GM21526 (cell line): ENCODE data around the gene PTPRE.
A peak's percentile ranks its signal among the peaks of the same experiment; 100 is the strongest.

ENCODE experiments used
- ATAC-seq: cut with Tn5 transposase; IDR thresholded peaks from one replicate; pipeline ENCODE4 v1.9.1; 2021; ENCODE audit warnings: moderate library complexity; ENCODE audit not compliant: unreplicated experiment, low FRiP score

PTPRE gene

DNA sequence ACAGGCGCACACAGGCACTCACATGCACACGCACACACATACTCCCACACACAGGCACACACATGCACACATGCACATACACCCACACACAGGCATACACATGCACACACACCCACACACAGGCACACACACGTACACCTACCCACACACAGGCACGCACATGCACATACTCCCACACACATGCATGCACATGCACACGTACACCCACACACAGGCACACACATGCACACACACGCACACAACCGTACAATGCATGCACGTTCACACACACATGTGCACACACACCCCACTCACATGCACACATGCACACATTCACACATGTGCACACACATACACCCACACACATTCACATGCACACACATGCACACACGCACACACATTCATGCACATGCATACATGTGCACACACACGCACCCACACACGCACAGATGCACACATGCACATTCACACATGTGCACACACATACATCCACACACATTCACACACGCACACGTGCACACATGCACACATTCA lies 160.0 kb downstream of the PTPRE start:
- ATAC-seq, result no peak

DNA sequence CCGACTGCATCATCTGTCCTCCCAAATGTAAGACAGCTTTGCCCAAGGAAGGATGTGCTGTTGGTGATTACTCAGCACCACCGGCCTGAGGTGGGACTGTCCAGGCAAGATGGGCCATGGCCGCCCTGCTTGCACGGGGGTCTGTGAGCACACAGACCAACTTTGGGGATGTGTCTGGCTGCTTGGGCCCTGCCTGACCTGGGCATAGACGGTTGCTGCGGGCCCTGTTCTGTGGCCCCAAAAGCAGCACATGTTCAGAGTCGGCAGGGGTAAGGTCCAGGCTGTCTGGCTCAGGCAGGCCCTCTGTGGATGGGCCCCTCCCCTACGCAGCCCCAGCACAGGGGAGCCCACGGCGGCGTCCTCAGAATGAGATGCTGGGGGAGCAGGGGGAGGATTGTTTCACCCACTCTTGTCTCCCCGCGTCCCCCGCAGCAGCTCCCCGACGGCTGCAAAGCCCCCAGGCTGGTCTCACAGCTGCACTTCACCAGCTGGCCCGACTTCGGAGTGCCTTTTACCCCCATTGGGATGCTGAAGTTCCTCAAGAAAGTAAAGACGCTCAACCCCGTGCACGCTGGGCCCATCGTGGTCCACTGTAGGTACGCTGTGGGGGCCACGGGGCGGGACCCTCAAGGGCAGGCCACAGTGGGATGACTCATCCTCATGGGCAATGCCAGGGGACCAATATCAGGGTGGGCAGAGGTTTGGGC lies 160.9 kb downstream of the PTPRE start:
- no peak for ATAC-seq

DNA sequence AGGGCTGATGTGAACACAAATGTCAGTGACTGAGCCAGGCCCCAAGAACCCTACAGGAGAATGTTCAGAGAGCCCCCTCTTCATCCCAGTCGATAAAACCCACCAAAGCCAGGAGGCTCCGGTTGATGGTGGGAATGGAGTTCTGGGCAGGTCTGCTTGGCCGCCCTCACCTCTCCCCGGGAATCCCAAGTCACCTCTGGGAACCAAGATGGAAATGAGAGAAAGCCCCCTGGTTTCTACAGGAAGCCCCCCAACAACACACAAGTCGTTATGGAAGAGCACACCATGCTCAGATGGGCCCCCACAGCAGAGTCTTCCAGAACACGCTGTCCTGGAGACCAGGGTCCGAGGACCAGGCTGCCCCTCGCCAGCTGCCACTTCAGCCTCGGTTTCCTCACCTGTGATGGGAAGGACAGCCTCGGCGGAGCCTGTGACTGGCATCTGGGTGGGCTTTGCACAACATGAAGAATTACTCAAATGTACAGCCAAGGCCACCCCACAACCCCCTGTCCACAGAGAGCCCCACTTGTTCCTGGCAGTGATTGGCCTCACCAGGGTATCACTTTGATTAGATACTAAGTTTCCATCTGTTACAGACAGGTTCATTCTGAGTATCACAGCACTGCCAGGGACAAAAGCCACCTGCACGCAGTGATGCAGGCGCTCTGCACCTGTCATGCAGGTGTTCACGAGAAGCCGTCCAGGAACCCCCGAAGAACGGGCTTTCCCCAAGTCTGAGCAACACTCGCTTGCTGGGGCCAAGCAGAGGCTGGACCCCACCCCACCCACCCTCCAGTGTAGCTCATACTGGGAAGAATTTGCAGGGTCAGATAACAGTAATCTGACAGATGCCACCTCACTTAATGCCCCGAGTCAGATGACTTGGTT lies 161.7 kb downstream of the PTPRE start:
- no peak for ATAC-seq

DNA sequence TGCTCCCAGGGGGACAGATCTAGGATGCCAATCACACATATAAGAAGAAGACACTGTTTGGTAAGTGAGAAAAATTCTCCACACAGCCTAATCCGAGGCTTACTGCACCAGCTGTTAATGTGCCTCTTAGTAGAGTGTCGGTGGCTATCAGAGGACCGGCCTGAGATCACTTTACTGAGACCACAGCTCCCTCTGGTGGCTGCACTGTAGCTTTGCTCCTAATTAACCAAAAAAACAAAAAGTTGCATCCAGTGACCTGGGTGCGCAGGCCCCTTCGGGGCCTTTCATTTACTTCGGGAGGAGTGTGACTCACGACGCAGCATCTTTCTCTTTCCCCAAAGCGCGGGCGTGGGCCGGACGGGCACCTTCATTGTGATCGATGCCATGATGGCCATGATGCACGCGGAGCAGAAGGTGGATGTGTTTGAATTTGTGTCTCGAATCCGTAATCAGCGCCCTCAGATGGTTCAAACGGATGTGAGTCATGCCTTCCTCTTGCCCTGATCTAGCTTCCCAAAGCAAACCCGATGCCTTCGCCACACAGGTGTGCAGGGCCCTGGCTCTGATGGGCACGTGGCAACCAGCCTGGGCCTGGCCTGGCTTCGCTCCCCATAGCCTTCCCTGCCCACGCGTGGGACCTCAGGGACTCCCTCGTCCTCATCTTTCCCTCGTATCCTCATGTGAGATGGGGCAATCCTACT lies 162.6 kb downstream of the PTPRE start:
- peak; percentile 47 for ATAC-seq

DNA sequence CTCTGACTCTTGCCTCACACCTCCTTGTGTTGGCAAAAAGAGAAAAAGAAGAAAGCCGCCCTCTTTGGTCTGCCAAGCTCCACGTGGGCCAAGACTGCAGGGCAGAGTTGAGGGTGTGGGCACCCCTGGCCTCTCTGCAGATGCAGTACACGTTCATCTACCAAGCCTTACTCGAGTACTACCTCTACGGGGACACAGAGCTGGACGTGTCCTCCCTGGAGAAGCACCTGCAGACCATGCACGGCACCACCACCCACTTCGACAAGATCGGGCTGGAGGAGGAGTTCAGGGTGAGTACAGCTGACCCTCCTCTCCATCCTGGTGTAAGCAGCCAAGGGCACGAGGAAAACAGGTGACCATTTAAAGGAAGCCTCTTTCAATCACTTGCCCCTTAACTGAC lies 163.3 kb downstream of the PTPRE start:
- no peak for ATAC-seq

DNA sequence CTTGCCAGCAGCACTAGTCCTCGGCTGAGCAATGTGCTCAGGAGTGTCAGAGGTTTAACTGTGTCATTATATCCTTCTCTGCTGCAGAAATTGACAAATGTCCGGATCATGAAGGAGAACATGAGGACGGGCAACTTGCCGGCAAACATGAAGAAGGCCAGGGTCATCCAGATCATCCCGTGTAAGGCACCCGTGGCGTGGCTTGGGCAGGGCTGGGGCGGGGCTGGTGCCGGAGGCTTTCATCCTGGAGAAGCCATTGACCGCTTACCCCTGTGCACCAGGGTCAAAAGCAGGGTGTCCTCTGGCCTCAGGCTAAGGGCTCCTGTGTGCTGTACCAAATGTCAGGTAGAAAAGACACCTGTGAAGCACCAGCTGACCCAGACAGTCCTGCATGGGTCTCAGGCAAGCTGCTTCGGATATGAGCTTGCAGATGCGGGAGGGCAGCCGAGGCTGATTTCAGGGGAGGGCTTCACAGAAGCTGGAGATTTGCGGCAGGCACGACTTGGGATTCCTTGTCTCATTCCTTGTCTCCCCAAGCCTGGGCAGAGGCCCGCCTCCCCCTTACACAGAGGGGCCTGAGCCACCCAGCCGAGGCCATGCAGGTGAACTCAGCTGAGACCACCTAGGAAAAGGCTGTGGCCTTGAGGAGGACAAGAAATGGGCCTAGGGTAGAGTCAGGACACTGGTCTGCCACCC lies 164.0 kb downstream of the PTPRE start:
- ATAC-seq, result no peak

DNA sequence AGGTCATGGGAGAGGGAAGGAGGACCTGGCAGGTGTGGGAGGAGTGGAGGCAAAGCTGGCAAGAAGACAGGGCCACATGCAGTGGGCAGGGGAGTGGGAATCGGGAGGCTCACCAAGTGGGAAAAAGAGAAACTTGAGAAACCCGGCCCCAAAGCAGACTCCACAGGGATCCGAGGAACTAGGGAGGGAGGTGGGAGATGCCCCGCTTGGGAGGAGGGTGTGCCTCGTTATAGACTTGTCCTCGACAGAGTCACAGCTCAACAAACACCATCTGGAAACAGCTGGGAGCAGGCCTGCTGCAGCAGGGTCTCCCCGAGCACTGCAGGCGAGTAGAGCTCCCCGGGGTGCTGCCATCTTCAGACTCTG lies 164.5 kb downstream of the PTPRE start:
- ATAC-seq, result no peak

DNA sequence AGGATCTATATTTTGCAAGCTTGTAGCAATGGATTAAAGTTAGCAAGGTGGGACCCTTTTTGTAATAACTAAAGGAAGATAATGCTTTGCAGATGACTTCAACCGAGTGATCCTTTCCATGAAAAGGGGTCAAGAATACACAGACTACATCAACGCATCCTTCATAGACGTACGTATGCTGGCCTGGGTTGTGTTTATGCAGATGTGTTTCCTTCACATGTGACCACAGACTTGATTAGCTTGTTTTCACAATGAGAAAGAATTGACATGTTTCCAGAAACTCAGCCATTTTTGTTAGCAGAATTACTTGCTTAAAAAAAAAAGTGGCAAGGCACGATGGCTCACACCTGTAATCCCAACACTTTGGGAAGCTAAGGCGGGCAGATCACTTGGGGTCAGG lies 165.1 kb downstream of the PTPRE start:
- no peak for ATAC-seq

DNA sequence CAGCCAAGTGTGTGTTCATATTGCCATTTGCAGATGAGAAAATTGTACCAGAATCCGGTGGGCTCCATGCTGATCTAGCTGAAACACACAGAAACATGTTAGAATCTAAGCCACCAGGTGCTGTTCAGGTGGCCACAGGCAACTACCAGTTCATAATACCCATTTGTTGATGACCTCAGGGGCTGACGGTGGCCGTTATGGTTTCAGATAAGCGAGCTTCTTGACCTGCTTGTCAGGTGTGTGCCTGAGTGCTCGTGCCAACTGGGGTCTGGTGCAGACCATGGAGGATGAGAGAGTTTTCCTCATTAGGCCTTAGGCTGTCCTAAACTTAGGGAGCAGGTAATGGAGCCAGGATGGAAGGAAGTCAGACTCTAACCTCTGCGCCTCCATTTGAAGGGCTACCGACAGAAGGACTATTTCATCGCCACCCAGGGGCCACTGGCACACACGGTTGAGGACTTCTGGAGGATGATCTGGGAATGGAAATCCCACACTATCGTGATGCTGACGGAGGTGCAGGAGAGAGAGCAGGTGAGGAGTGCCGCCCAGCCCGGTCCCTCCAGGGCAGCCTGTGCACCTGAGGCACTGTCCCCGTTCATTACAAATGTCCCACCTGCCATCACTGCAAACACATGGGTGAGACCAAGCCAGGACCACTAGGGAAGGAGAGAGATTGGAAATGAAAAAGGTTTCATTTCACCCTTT lies 166.2 kb downstream of the PTPRE start:
- no peak for ATAC-seq

DNA sequence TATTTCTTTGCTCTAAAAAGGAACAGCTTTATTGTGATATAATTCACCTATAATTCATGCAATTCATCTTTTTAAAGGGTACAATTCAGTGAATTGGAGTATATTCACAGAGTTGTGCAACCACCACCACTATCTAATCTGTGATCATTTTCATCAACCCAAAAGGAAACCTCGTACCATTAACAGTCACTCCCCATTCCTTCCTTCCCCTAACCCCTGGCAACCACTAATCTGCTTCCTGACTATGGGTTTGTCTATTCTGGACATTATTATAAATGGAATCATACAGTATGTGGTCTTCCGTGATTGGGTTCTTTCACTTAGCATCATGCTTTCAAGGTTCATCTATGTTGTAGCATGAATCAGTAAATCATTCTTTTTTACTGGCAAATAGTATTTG lies 167.0 kb downstream of the PTPRE start:
- ATAC-seq, result no peak

DNA sequence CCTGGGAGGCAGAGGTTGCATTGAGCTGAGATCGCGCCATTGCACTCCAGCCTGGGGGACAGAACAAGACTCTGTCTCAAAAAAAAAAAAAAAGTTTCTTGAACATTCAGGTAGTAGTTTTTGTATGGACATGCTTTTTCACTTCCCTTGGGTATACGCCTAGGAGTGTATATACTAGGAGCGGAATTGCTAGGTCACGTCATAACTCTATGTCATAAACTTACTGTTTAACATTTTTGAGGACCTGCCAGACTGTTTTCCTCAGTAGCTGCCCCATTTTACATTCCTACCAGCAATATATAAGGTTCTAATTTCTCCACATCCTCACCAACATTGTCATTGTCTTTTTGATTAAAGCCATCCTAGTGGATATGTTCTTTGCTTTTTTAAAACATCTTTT lies 167.7 kb downstream of the PTPRE start:
- no peak for ATAC-seq

DNA sequence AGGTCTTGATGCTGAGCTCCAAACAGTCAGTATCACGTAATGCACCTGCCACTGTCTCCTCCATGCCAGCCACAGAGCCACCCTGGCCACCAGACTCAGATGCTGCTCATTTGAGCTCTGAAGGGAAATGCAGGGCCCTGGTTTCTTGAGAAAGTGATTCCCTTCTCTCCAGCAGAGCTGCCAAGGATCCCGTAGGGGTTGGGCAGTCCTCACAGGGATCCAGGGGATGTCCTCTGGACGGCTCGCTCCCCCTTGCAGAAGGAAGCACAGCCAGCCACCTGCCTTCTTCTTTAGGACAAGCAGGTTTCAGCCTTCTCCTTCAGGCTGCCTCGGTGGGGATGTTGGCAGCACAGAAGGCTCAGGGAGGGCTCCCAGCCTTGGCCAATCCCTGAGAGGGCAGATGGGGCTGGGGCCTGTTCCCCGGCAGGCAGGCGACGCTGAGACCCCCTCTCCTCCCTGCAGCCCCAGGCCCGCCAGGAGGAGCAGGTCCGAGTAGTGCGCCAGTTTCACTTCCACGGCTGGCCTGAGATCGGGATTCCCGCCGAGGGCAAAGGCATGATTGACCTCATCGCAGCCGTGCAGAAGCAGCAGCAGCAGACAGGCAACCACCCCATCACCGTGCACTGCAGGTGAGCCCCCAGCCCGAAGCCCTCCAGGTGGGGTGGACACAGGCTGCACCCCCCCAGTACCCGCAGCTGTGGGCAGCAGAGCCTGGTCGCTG lies 170.4 kb downstream of the PTPRE start:
- no peak for ATAC-seq

DNA sequence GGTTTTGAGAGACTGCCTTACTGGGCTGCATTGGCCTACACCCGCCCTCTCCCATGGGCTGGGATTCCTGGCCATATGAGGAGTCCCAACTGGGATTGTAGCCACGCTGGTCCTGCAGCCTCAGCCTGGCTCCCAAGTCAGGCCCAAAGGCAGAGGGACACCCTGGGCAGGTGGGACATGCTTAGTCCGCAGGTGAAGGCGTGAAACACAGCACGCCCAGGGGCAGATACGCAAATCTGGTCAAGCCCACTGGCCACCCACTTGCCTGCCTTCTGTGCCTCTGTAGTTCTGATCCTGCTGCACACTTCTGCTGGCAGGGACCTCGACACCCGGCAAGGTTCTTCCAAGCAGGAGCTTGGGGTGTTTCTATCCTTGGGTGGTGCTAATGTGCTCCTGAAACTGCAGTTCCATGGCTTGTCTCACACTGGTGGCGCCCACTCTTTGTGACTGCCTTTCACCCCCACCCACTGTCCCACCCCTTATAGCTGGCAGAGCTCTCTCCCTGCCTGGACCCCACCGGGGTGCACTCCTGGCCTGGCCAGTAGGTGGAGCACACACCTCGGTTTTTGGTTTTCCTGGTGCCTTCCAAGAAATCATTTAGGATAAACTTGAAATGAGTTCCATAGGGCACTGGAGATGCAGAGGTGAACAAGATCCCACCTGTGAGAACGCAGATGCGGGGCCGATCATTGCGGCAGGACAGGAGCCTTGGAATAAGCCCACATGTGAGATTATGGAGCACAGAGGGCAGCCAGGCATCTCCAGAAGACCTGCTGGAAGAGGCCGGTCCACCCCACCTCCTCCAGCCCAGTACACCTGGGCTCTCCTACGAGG lies 171.4 kb downstream of the PTPRE start:
- ATAC-seq, result no peak

DNA sequence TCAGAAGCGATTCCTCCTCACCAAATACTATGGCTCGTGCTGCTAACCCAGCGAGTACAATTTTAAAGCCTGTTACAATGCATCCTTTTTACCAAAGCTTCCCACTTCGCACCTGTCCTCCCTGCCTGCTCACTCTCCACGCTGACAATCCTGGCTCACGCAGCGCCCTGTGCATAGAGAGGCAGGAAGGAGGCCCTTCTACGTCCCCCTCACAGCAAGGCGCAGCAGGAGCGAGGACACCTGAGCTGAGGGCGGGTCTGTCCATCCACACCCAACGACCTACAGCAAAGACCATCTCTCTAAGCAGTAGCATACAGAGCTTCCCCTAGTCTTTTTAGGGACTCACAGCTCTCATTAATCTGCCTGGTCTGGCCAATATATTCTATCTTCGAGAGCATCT lies 173.3 kb downstream of the PTPRE start:
- ATAC-seq, result no peak

DNA sequence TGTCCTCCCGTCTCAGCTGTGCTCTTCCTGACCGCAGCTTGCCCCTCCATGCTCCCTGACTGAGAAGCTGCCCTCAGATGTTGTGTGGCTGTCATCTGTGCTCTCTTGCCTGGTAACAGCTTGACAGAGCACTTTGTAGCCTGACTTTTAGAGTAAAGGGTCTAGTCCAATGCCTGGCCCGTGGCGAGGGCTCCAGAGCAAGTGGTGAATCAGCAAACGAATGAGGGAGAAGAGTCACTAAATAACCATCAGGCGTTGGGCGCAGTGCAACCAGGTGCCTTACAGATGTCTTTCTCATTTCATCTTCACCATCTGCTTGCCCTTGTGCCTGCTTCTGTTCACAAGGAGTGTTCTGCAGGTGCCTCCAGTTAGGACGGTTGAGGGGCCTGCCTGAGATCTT lies 173.7 kb downstream of the PTPRE start:
- ATAC-seq, result no peak

DNA sequence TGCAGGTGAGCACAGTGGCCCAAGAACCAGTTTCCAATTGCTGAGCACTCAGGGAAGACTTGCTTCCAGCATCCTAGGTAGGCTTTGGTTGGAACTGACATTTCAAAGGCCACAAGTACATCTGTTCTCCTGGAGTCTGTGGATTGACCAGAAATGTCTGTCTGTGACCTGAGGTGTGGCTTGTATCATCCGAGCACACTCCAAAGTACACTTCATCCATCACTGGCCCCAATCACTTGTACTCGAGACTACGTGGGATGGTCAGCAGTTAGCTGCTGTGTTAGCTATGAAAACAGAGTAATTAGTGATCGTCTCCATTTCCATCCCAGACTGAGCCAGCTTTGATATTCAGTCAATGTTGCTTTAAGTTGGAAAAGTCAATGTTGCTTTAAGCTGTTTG lies 174.3 kb downstream of the PTPRE start:
- ATAC-seq, result no peak

DNA sequence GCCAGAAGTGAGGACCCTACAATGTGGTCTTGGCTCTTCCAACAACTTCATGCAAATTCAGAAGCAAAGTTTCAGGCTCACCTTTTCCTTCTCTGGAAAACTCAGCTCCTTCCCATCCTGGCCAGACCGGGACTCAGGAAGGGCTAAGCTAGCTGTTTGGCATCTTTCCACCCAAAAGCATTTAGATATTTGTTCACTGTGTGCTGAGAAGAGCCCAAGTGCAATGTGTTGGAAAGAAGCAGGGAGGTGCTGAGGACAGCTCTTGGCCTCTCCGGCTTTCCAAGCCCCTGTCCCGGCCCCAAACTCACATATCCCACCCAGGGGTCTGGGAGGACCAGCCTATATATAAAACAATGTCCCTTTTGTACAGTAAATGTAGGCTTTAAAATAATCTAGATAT lies 174.8 kb downstream of the PTPRE start:
- no peak for ATAC-seq

DNA sequence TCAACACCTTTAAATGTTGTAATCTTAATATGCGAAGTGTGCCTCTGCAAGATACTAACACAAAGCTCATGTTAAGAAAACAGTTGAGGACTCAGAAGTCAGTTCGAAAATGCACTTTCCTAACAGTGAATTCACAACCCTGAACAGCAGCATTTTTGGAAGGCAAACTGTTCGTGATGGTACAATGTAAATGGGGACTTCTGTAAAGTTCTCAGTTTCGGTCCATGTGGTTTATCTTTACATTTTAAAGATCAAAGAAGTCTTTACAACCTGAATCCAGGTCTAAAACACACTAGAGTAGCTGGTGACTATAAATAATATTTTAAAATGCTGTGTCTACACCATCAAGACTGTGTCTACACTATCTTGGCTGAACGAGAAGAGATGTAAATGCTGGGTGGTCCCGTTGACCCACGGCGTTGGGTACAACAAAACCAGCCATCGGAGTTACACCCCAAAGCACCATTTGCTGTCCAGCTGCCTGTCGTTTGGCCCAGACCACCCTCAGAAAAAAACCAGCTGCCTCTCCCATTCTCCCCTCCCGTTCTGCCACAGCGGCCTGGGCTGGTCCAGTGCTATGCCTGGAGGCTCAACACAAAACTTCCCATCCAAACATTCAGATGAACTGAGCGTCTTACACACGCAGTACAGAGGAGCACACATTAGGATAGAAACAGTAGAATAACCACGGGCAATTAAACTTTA lies 176.4 kb downstream of the PTPRE start:
- ATAC-seq, result no peak
